Measurements from ENCODE around the gene MAPKAP1.

Gene MAPKAP1

GRCh38 chr9:125431012-125431305, 276.0 kb downstream of the MAPKAP1 start:
- Histone ChIP-seq H3K27me3 (ENCODE audit: control insufficient read depth, insufficient read depth, low read length) (no peaks in the 10 kb centered on the region), H3K4me1 (no peaks in the 10 kb centered on the region), H3K9ac (no peak overlapping the region), H3K4me3 (ENCODE audit: low read depth, low read length) (no peak overlapping the region), H3K4me2 (ENCODE audit: low read length) (no peak overlapping the region), H3K79me2 (no peaks in the 10 kb centered on the region), H3K9me3 (ENCODE audit: control insufficient read depth, low read length) (no peaks in the 10 kb centered on the region), H3K36me3 (ENCODE audit: control insufficient read depth, insufficient read depth, low read length) (no peaks in the 10 kb centered on the region), H2AFZ (no peak overlapping the region), H3K27ac (no peak overlapping the region)
- no peak for TF ChIP-seq CTCF (IDR thresholded peaks at IDR 0.05)

GRCh38 chr9:125430161-125431011, 276.6 kb downstream of the MAPKAP1 start:
- H2AFZ ChIP-seq = no peak overlapping the region

GRCh38 chr9:125429476-125430160, 277.4 kb downstream of the MAPKAP1 start:
- Histone ChIP-seq H2AFZ (no peak overlapping the region), H3K9ac (no peak overlapping the region), H3K79me2 (no peaks in the 10 kb centered on the region), H3K4me3 (ENCODE audit: low read depth, low read length) (no peak overlapping the region), H3K9me3 (ENCODE audit: control insufficient read depth, low read length) (no peaks in the 10 kb centered on the region), H3K27ac (no peak overlapping the region), H3K4me1 (no peaks in the 10 kb centered on the region), H3K4me2 (ENCODE audit: low read length) (no peak overlapping the region), H3K36me3 (ENCODE audit: control insufficient read depth, insufficient read depth, low read length) (no peaks in the 10 kb centered on the region), H3K27me3 (ENCODE audit: control insufficient read depth, insufficient read depth, low read length) (no peaks in the 10 kb centered on the region)
- no peak for TF ChIP-seq CTCF (IDR thresholded peaks at IDR 0.05)

More at GRCh38 chr9:125430161-125431011, 276.6 kb downstream of the MAPKAP1 start:
- Histone ChIP-seq H3K4me3 (ENCODE audit: low read depth, low read length) (no peak overlapping the region), H3K27ac (no peak overlapping the region), H3K36me3 (ENCODE audit: control insufficient read depth, insufficient read depth, low read length) (no peaks in the 10 kb centered on the region), H3K4me1 (no peaks in the 10 kb centered on the region), H3K27me3 (ENCODE audit: control insufficient read depth, insufficient read depth, low read length) (no peaks in the 10 kb centered on the region), H3K79me2 (no peaks in the 10 kb centered on the region), H3K9ac (no peak overlapping the region), H3K9me3 (ENCODE audit: control insufficient read depth, low read length) (no peaks in the 10 kb centered on the region), H3K4me2 (ENCODE audit: low read length) (no peak overlapping the region)
- TF ChIP-seq CTCF (IDR thresholded peaks at IDR 0.05) = no peak

- H2AFZ ChIP-seq = no peak overlapping the region
Measured at GRCh38 chr9:125428902-125429467, 278.0 kb downstream of the MAPKAP1 start.

More at GRCh38 chr9:125428902-125429467, 278.0 kb downstream of the MAPKAP1 start:
- no peaks in the 10 kb centered on the region for H3K9me3 ChIP-seq (ENCODE audit: control insufficient read depth, low read length)
- no peaks in the 10 kb centered on the region for H3K27me3 ChIP-seq (ENCODE audit: control insufficient read depth, insufficient read depth, low read length)
- no peak overlapping the region for H3K27ac ChIP-seq
- H3K36me3 ChIP-seq (ENCODE audit: control insufficient read depth, insufficient read depth, low read length) = no peaks in the 10 kb centered on the region
- H3K79me2 ChIP-seq = no peaks in the 10 kb centered on the region
- no peak overlapping the region for H3K4me2 ChIP-seq (ENCODE audit: low read length)
- no peak overlapping the region for H3K9ac ChIP-seq
- H3K4me1 ChIP-seq = no peaks in the 10 kb centered on the region
- no peak for TF ChIP-seq CTCF (IDR thresholded peaks at IDR 0.05)
- no peak overlapping the region for H3K4me3 ChIP-seq (ENCODE audit: low read depth, low read length)

All from parathyroid adenoma (tissue), 2 donors.